Measurements from ENCODE around the gene TSEN54. TPM values are rescaled to one million over a fixed set of nuclear protein-coding genes. Genes with fewer than 3 reads are reported as not detected.

Gene TSEN54
- total and polyA plus RNA-seq, 7 donors, result 5.7 to 14.9 (median 9.7) TPM

DNA sequence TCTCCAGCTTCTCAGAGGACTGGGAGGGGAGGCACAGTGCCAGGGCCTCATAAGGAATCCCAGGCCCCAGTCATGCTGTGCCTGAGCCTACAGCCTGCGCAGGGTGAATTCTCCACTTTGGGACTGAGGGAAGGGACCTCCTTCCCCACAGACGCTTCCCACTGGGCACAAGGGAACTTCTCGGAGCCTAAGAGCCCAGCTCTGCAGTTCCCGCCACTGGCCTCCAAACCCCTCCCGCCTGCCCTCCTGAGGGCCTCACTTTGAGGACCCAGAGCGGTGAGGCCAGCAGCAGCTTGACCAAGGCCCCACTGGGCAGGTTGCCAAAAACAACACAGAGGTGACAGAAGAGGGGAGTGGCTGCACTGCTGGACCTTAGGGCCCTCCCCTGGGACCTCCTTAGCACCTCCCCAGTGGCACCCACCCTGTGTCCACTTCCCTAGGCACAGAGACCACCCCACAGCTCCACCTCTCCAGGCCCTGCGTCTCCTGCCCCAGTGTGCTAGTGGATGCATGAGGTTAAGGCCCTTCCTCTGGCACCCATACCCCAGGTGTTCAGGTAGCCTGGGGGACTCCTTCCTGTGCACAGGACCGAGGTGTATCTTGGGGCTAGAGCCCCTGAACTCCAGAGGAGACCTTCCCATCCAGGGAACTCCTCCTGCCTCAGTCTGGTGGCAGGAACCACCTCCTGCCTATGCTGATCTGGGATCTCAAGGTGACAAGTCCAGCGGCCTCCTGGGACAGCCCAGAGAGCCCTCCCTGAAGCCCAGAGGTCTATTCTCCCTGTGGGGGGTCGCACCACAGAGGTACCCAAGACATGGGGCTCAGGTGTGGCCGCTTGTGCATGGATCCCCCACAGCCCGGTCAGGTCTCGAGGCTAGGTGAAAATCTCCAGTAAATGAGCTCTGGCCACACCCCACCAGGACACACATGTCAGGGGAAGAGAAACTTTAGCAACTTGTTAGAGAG is 4.4 kb upstream of the TSEN54 start:
- H3K9me3 ChIP-seq, result no peaks in the 10 kb centered on the region
- ATAC-seq (no peak), DNase-seq (peak in 1 of 2 donors; percentile 35)
- H3K4me3 ChIP-seq, result peak overlapping the region; percentile 98
- H3K4me1 ChIP-seq, result peaks cover 58% of the 10 kb centered on the region
- WGBS, 3 donors, result 61 to 70% (median 69%) methylated on average over 13 of the region's 13 CpGs
- peak overlapping the region; percentile 66 for H3K27ac ChIP-seq
- TF ChIP-seq, protein P1, sequence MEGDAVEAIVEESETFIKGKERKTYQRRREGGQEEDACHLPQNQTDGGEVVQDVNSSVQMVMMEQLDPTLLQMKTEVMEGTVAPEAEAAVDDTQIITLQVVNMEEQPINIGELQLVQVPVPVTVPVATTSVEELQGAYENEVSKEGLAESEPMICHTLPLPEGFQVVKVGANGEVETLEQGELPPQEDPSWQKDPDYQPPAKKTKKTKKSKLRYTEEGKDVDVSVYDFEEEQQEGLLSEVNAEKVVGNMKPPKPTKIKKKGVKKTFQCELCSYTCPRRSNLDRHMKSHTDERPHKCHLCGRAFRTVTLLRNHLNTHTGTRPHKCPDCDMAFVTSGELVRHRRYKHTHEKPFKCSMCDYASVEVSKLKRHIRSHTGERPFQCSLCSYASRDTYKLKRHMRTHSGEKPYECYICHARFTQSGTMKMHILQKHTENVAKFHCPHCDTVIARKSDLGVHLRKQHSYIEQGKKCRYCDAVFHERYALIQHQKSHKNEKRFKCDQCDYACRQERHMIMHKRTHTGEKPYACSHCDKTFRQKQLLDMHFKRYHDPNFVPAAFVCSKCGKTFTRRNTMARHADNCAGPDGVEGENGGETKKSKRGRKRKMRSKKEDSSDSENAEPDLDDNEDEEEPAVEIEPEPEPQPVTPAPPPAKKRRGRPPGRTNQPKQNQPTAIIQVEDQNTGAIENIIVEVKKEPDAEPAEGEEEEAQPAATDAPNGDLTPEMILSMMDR (IDR thresholded peaks at IDR 0.05), result no peak
- H3K36me3 ChIP-seq (ENCODE audit: insufficient read depth in 1 of 2, low read depth in 1 of 2), result peaks cover 0 to 35% of the 10 kb centered on the region in 2 donors
- intact Hi-C loops (cut with DNase I), result loop anchor here (2.0 to 5.0 kb wide), 3 partner anchors 25 to 85 kb away; partner anchors contain the start of gene TMEM94 (in 1 of the 2)
- H3K27me3 ChIP-seq (ENCODE audit: insufficient read depth in 3 of 3, low read length in 2 of 3), result no peaks in the 10 kb centered on the region

DNA sequence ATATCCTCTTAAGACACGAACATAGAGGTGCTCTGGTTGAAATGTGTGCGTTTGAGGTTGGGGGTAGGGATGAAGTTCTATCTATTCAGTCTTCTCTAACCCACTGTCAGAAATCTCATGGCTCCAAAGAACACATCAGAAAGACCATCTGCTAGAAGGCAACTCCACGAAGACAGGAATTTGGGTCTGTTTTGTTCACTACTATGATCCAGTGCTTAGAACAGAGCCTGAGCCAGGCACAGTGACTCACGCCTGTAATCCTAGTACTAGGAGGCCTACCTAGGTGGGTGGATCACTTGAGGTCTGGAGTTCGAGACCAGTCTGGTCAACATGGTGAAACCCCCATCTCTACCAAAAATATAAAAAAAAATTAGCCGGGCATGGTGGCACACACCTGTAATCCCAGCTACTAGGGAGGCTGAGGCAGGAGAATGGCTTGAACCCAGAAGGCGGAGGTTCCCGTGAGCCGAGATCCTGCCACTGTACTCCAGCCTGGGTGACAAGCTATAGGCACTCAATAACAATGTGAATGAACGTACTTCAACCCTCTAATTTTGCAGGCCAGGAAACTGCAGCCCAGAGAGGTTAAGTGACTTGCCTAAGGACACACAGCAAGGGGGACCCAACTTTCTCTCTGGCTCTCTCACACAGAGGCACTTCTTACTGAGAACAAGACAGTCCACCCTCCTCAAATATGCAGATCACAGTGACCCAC is 3.2 kb upstream of the TSEN54 start:
- Histone ChIP-seq H3K9me3 (no peaks in the 10 kb centered on the region), H3K27me3 (ENCODE audit: insufficient read depth in 3 of 3, low read length in 2 of 3) (no peaks in the 10 kb centered on the region), H3K4me1 (peaks cover 68% of the 10 kb centered on the region), H3K36me3 (ENCODE audit: insufficient read depth in 1 of 2, low read depth in 1 of 2) (peaks cover 0 to 26% of the 10 kb centered on the region in 2 donors), H3K27ac (peak overlapping the region; percentile 66), H3K4me3 (peak overlapping the region; percentile 98)
- DNase-seq (no peak), ATAC-seq (no peak)
- intact Hi-C loops (cut with DNase I), result loop anchor here (2.0 to 5.0 kb wide), 3 partner anchors 26 to 86 kb away; partner anchors contain the start of gene TMEM94 (in 1 of the 2)
- WGBS, 3 donors, result 52 to 61% (median 54%) methylated on average over 10 of the region's 10 CpGs
- TF ChIP-seq, protein P1 (IDR thresholded peaks at IDR 0.05), result no peak

DNA sequence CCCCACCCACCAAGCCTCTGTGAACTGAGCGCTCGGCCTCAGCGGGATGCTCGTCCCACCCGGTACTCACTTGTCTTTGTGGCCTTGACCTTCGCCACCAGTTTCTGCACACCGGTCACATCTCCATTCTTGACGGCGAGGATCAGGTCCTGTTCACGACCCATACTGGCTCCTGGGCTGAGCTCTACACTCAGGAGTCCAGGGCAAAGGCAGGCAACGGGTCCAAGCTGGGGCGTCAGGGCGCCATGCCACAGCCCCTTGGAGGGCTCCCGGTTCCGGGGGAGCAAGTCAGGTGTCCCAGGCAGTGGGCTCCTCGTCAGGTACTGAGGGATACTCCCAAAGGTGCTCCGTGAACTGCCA is 2.7 kb upstream of the TSEN54 start:
- Histone ChIP-seq H3K9me3 (no peaks in the 10 kb centered on the region), H3K4me1 (peaks cover 64% of the 10 kb centered on the region), H3K27me3 (ENCODE audit: insufficient read depth in 3 of 3, low read length in 2 of 3) (no peaks in the 10 kb centered on the region), H3K4me3 (peak overlapping the region; percentile 98), H3K27ac (peak overlapping the region; percentile 83), H3K36me3 (ENCODE audit: insufficient read depth in 1 of 2, low read depth in 1 of 2) (peaks cover 0 to 32% of the 10 kb centered on the region in 2 donors)
- DNase-seq, result peak in 1 of 2 donors; percentile 13
- ATAC-seq, result no peak
- 73 to 81% (median 77%) methylated on average over 17 of the region's 17 CpGs for WGBS, 3 donors
- TF ChIP-seq, protein P1 (IDR thresholded peaks at IDR 0.05), result no peak
- intact Hi-C loops (cut with DNase I), result loop anchor here (2.0 to 5.0 kb wide), 3 partner anchors 27 to 86 kb away; partner anchors contain the start of gene TMEM94 (in 1 of the 2)

DNA sequence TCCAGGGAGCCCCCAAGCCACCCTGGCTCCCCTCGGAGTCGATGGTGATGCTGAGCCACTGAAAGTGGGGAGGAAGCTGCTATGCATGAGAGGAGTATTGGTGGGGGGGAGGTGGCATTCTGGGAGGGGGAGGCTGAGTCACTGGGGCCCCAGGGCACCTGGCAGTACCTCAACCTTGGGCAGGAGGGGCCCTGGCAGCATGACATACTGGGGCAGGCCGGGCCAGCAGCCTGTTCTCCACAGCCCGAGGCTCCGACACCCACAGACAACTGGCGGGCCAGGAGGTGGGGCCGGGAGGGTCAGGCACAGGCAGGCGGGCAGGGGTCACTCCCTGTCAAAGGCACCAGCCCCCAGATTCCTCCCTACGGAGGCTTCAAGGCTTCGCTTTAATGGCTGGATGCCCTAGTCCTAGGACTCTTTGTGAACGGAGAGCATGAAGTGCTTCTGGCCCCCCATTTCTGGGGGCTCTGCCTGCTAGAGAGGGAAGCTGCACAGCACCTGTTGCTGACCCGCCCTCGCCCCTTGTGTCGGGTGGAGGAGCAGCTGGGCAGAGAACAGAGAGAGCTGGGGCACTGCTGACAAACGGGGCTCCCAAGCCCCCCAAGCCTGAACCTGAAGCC is 1.9 kb upstream of the TSEN54 start:
- H3K36me3 ChIP-seq (ENCODE audit: insufficient read depth in 1 of 2, low read depth in 1 of 2), result peaks cover 0 to 38% of the 10 kb centered on the region in 2 donors
- no peaks in the 10 kb centered on the region for H3K27me3 ChIP-seq (ENCODE audit: insufficient read depth in 3 of 3, low read length in 2 of 3)
- intact Hi-C loops (cut with DNase I), result loop anchor here (5.0 kb wide), 2 partner anchors 57 to 87 kb away; partner anchors contain the start of gene TMEM94 (in 1 of the 2)
- 5 to 13% (median 9%) methylated on average over 15 of the region's 15 CpGs for WGBS, 3 donors
- peaks cover 56% of the 10 kb centered on the region for H3K4me1 ChIP-seq
- TF ChIP-seq, protein P1 (IDR thresholded peaks at IDR 0.05), result no peak
- H3K9me3 ChIP-seq, result no peaks in the 10 kb centered on the region
- ATAC-seq (peak in 1 of 4 donors; percentile 15), DNase-seq (no peak)
- peak overlapping the region; percentile 98 for H3K4me3 ChIP-seq
- H3K27ac ChIP-seq, result peak overlapping the region; percentile 83
